Daoy (cell line): ENCODE data around the gene NOG. TPM values are rescaled to one million over a fixed set of nuclear protein-coding genes. Genes with fewer than 3 reads are reported as not detected.
A peak's percentile ranks its signal among the peaks of the same experiment; 100 is the strongest.

ENCODE experiments used
- DNase-seq: peaks from one replicate; pipeline ENCODE4 v3.0.0-alpha.2; 2015; ENCODE audit warnings: low read depth
- total RNA-seq: library from RNA; depleted of rRNA; stranded (reverse); fragments of >200 nt; shearing (Covaris generic); gene quantifications from 2 replicates; pipeline ENCODE4 v1.2.3, GENCODE V29; 2014; rRNA removed

The NOG gene
- 0.92 and 1.4 TPM in 2 replicates for total RNA-seq

DNA sequence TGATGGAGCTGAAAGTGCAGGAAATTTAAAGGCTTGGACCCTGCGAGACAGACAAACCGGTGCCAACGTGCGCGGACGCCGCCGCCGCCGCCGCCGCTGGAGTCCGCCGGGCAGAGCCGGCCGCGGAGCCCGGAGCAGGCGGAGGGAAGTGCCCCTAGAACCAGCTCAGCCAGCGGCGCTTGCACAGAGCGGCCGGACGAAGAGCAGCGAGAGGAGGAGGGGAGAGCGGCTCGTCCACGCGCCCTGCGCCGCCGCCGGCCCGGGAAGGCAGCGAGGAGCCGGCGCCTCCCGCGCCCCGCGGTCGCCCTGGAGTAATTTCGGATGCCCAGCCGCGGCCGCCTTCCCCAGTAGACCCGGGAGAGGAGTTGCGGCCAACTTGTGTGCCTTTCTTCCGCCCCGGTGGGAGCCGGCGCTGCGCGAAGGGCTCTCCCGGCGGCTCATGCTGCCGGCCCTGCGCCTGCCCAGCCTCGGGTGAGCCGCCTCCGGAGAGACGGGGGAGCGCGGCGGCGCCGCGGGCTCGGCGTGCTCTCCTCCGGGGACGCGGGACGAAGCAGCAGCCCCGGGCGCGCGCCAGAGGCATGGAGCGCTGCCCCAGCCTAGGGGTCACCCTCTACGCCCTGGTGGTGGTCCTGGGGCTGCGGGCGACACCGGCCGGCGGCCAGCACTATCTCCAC is at the start of gene NOG:
NOG (plus strand) TSS at position 54 of the 674 bp plus-strand sequence; CDS start at position 579, 525 bp downstream.
- peak; percentile 77 for DNase-seq

DNA sequence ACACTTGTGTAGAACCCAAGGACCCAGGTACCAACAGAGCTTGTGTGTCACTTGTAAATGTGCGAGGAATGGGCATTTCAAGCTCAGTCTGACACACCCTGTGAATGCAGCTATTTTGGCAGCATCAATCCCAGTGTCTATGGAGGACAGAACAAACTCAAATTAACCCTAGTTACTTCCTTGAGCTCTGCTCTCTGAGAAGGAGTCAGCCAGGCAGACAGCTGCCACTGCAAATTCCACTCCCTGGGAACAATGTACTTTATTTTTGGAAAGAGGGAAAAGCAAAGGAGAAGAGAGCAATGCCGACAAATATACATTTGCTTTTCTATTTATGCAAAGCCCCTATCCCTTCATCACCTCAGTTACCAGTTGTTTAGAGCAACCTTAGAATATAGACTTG is 48.4 kb upstream of the NOG start:
- DNase-seq: no peak

- no peak for DNase-seq
Observed at GRCh38 chr17:56545930-56546329, 47.6 kb upstream of the NOG start.

DNA sequence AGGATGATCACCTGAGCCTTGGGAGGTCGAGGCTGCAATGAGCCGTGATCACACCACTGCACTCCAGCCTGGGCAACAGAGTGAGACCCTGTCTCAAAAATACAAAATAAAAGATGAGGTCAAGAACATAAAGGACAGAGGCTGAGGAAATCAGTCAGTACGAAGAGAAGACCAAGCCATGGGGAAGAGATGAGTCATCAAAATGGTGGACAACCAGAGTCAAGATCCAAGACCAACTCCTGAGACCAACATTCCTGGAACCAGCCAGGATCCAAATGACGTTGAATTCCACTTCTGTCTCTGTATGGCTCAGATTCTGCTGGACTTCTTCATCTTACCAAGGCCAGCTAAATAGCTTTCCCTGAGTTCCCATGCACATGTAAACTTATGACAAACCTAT is 44.8 kb upstream of the NOG start:
- no peak for DNase-seq

DNA sequence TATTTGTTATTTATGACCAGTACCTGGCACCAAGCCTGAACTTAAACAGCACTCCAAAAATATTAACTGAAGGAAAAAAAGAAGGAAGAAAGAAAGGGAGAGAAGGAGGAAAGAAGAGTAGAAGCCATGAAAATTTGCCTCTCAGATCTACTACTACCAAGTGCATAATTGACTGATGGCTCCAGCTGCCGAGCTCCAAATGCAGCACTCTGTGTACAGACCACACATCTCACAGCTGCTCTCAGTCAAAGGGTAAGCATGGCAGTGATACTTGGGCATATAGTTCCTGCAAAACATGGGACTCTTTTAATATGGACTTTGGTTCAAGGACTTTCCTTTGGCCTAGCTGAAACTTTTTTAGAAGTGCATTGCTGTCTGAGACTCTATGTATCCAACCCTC is 44.0 kb upstream of the NOG start:
- DNase-seq: no peak

- no peak for DNase-seq
Observed at GRCh38 chr17:56557682-56558081, 35.8 kb upstream of the NOG start.

DNA sequence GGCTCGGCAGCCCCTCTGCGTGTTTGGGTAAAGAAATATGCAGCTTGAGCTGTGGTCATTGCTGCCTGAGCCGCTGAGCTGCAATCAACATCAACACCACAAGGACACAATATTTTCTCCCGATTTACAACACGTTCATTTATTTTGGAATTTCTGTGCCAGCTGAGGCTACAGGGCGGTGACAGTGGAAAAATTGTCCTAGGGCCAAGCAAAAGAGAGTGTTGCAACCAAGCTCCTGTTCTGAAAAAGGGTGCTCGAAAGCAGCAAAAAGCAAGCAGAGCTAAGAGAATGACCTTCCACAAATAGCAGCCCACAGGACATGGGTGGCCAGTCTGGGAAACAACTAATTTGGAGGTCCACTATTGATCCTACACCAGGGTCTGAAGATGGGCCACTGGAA is 35.4 kb upstream of the NOG start:
- DNase-seq: no peak

GRCh38 chr17:56570199-56570598 is 23.3 kb upstream of the NOG start:
- no peak for DNase-seq

DNA sequence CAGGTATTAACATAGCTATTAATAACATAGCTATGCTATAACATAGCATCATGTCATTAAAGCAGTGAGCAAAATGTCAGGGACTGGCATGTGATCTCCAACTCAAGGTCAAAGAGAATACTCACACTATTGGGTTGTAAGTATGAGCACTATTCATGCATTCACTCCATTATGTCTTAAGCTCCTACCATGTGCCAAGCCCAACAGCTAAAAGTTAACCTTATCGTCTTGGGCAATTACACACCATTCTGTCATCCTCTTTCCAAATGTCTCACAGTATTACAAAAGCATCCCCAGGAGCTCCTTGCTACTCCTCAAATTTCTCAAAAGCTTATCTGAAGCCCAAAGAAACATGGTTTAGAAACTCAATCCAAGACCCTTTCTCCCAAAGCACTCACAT is 22.0 kb upstream of the NOG start:
- no peak for DNase-seq

GRCh38 chr17:56577190-56577842 is 16.2 kb upstream of the NOG start:
- no peak for DNase-seq

GRCh38 chr17:56577843-56578204 is 15.7 kb upstream of the NOG start:
- DNase-seq: no peak

DNA sequence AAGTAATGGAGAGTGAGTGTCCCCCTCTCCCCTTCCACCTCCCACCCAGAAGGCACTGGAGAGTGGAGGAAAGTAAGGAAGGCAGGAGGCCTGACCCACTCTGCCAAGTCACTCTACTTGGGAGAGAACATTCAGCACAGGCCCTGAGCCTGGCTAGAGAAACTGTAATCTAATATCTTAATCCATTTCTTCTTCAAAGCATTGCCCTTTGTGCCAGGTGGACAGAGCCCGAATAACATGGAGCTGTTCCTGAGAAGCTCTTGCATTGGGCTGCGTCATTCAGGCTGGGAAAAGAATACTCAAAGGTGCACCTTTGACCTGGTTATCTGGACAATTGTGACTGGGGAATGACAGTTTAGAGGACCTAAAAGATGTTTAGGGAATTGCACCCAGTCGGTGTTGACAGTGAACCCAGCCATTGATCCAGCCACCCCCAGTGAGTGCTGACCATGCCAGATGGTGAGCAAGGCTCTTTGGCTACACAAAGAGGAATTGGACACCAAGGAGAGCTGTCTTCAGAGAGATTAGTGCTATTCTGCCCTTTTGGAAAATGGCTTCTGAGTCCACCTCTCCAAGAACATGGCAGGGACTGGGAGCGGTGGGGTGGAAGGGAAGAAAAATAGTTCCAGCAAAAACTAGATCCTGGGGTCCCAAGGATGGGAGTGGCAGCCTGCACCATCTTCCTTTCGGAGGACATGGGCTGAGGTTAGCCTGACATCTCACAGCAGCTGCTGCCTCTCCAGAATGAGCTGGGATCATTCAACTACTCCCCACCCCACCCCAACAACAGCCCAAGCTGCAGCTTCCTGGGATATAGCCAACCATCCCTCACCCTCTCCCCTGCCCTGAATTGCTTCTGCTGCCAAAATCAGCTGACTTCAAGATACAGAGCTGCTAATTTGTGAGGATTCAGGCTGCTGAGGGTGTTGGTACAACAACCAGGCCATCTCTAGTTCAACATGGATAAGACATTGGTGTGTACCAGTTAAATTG is 11.6 kb upstream of the NOG start:
- DNase-seq: no peak

- no peak for DNase-seq
Observed at GRCh38 chr17:56583772-56584171, 9.7 kb upstream of the NOG start.

DNA sequence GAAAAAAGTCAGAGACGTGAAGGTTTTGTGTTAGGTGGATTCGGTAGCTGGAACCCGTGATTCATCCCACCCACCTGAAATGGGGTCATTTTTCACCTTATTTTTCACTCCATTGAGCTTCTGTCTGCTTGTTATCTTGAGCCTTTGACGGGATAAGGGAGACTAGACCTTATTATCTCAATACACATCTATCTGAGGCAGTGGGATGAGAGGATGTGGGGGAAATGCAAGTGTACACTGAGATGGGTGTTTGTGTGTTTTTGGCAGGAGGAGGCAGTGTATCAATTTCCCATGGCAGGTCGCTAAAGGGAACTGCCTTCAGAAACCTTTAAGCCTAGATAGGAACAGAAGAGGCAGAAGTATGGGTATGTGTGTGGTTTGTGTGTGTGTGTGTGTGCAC is 6.2 kb upstream of the NOG start:
- DNase-seq: no peak

- DNase-seq: peak; percentile 69
Observed at GRCh38 chr17:56592487-56593085, 913 bp upstream of the NOG start.

DNA sequence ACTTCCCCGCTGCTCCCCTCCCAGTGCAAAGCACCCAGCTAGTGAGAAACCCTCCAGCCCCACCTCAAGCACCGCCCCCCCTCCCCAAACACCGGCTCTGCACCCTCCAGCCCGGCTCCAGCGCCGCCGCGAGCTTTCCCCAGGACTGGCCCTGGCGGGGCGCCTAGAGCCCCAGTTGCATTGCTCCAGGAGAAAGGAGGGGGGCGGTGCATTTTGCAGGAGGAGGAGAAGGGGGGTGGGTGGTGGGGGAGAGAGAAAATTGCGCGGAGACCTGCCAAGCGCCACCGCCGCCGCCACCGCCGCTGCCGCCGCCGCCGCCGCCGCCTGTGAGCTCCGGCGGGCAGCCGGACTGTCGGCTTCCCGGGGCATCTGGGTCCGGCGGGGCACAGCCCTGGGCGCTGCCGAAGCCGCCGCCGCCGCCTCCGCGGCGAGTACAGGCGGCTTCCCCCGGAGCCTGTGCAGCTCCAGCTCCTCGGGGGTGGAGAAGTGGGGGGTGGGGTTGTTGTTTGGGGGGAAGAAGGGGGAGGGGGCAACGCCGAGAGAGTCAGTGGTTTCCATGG is 333 bp upstream of the NOG start:
- peak; percentile 63 for DNase-seq

DNA sequence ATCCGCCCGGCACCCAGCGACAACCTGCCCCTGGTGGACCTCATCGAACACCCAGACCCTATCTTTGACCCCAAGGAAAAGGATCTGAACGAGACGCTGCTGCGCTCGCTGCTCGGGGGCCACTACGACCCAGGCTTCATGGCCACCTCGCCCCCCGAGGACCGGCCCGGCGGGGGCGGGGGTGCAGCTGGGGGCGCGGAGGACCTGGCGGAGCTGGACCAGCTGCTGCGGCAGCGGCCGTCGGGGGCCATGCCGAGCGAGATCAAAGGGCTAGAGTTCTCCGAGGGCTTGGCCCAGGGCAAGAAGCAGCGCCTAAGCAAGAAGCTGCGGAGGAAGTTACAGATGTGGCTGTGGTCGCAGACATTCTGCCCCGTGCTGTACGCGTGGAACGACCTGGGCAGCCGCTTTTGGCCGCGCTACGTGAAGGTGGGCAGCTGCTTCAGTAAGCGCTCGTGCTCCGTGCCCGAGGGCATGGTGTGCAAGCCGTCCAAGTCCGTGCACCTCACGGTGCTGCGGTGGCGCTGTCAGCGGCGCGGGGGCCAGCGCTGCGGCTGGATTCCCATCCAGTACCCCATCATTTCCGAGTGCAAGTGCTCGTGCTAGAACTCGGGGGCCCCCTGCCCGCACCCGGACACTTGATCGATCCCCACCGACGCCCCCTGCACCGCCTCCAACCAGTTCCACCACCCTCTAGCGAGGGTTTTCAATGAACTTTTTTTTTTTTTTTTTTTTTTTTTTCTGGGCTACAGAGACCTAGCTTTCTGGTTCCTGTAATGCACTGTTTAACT is 1.0 kb downstream of the NOG start:
- DNase-seq: peak; percentile 53

DNA sequence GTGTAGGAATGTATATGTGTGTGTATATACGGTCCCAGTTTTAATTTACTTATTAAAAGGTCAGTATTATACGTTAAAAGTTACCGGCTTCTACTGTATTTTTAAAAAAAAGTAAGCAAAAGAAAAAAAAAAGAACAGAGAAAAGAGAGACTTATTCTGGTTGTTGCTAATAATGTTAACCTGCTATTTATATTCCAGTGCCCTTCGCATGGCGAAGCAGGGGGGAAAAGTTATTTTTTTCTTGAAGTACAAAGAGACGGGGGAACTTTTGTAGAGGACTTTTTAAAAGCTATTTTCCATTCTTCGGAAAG is 1.6 kb downstream of the NOG start:
- no peak for DNase-seq

DNA sequence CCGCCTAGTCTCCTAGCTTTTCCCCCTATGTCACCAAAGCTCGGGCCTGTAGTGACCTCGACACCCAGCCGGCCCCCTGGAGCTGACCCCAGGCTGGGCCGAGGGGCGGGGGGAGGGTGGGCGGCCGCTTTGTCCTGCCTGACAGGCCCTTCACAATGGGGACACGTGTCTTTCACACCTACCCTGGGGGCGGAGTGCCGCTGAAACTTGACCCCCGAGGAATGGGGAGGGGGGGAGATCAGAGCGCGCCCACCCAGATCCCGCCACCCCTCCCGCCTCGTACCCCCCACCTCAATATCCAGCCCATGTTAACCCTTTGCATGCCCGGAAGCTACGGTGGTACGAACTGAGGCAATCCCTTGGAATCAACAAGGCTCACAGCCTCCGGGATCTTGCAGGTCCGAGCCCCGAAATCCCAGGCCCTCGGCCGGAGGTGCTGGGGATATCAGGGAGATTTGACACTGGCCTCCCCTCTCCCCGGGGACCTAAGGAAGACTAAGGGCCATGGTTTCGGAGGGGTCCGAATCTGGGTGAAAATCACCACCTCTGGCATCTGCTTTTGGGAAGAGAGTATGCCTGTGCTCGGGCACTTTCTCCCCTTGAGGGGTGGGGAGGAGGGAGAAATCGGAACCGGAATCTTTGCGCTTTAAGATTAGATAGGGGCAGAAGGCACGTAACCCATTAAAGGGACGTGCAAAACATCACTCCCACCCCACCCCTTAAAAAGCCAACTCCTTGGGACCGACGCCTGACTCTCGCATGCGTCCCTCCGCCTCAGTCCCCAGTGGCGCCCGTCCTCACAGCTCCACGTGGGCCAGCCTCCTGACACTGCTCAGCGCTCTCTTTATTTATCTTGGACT is 2.6 kb downstream of the NOG start:
- peak; percentile 47 for DNase-seq
